ENCODE measurements around the gene ID4.

- TF ChIP-seq CTCF (IDR thresholded peaks at IDR 0.05), result peak; percentile 24 to 44 (median 28)
- no peak for TF ChIP-seq POLR2A (IDR thresholded peaks at IDR 0.05)
These were observed 24.6 kb upstream of the ID4 start for GRCh38 chr6:19812512-19813119.

Measured in ovary (tissue), 3 donors.